ENCODE measurements around the gene CZIB. TPM values are rescaled to one million over a fixed set of nuclear protein-coding genes. Genes with fewer than 3 reads are reported as not detected.

The CZIB gene
- total RNA-seq, 2 experiments from 2014 or later: 44.6 to 51.4 TPM

- no peaks in the 10 kb centered on the region for H4K20me1 ChIP-seq (ENCODE audit: insufficient read depth, low read length)
- DNase-seq (ENCODE audit: low spot score): peak; percentile 82
- H3K9me2 ChIP-seq (ENCODE audit: insufficient read depth, low read length): no peaks in the 10 kb centered on the region
- BruUV-seq (replicated peaks): no TSS peak
- no peak overlapping the region for H3K4me3 ChIP-seq (ENCODE audit: low read depth, low read length, poor library complexity, severe bottlenecking)
- CTCF ChIA-PET (ENCODE audit: unreplicated experiment): interaction anchor here (0.9 kb wide), 1 partner anchor 52 kb away, joined by 3 read pairs; no protein-coding TSS in a partner anchor
- H2AFZ ChIP-seq (ENCODE audit: low read length): no peak overlapping the region
- H3K4me2 ChIP-seq (ENCODE audit: low read length): no peak overlapping the region
- intact Hi-C loops (cut with micrococcal nuclease; ENCODE audit: unreplicated experiment): loop anchor here (1.0 to 5.0 kb wide), 3 partner anchors 170 to 481 kb away; no protein-coding TSS in a partner anchor
- TF ChIP-seq EZH2phosphoT487 (IDR thresholded peaks at IDR 0.05; ENCODE audit: borderline replicate concordance, low read depth, low read length) (no peak), CTCF (conservative IDR thresholded peaks at IDR 0.05; ENCODE audit: low read length) (peak; percentile 97)
- H3K36me3 ChIP-seq (ENCODE audit: insufficient read depth, low read length): no peaks in the 10 kb centered on the region
- no peaks in the 10 kb centered on the region for H3K9me3 ChIP-seq (ENCODE audit: low read length)
- POLR2A ChIA-PET: interaction anchor here (0.6 kb wide), 1 partner anchor 169 kb away, joined by 3 read pairs; no protein-coding TSS in a partner anchor
- H3K27ac ChIP-seq (ENCODE audit: low read depth, low read length, poor library complexity, severe bottlenecking): no peak overlapping the region
- H3K4me1 ChIP-seq (ENCODE audit: insufficient read depth, low read length, poor library complexity, severe bottlenecking): peaks cover 3% of the 10 kb centered on the region
- no peaks in the 10 kb centered on the region for H3K79me2 ChIP-seq (ENCODE audit: insufficient read depth, low read depth, low read length)
Measured at GRCh38 chr1:53182111-53182593, 38.3 kb downstream of the CZIB start.

GRCh38 chr1:53180951-53181350, 39.5 kb downstream of the CZIB start:
- POLR2A ChIA-PET: interaction anchor here (0.6 to 0.7 kb wide), 2 partner anchors 126 to 154 kb away, joined by 3 to 8 read pairs; no protein-coding TSS in a partner anchor
- no TSS peak for BruUV-seq (replicated peaks)

More at GRCh38 chr1:53180951-53181350, 39.5 kb downstream of the CZIB start:
- CTCF ChIA-PET (ENCODE audit: unreplicated experiment): no interaction called here
- intact Hi-C loops (cut with micrococcal nuclease; ENCODE audit: unreplicated experiment): loop anchor here (5.0 kb wide), 1 partner anchor 169 kb away; no protein-coding TSS in a partner anchor
- TF ChIP-seq EZH2phosphoT487 (IDR thresholded peaks at IDR 0.05; ENCODE audit: borderline replicate concordance, low read depth, low read length) (no peak), CTCF (conservative IDR thresholded peaks at IDR 0.05; ENCODE audit: low read length) (no peak)
- Histone ChIP-seq H3K79me2 (ENCODE audit: insufficient read depth, low read depth, low read length) (no peaks in the 10 kb centered on the region), H3K4me1 (ENCODE audit: insufficient read depth, low read length, poor library complexity, severe bottlenecking) (peaks cover 3% of the 10 kb centered on the region), H3K4me2 (ENCODE audit: low read length) (no peak overlapping the region), H3K36me3 (ENCODE audit: insufficient read depth, low read length) (no peaks in the 10 kb centered on the region), H4K20me1 (ENCODE audit: insufficient read depth, low read length) (no peaks in the 10 kb centered on the region), H3K9me3 (ENCODE audit: low read length) (no peaks in the 10 kb centered on the region), H2AFZ (ENCODE audit: low read length) (no peak overlapping the region), H3K9me2 (ENCODE audit: insufficient read depth, low read length) (no peaks in the 10 kb centered on the region), H3K27ac (ENCODE audit: low read depth, low read length, poor library complexity, severe bottlenecking) (no peak overlapping the region), H3K4me3 (ENCODE audit: low read depth, low read length, poor library complexity, severe bottlenecking) (no peak overlapping the region)
- DNase-seq (ENCODE audit: low spot score): no peak
